ENCODE results near the gene PEAK1. TPM values are rescaled to one million over a fixed set of nuclear protein-coding genes. Genes with fewer than 3 reads are reported as not detected.

Gene PEAK1
- total RNA-seq, 1 experiment from 2014 or later, result 21.2 TPM

DNA sequence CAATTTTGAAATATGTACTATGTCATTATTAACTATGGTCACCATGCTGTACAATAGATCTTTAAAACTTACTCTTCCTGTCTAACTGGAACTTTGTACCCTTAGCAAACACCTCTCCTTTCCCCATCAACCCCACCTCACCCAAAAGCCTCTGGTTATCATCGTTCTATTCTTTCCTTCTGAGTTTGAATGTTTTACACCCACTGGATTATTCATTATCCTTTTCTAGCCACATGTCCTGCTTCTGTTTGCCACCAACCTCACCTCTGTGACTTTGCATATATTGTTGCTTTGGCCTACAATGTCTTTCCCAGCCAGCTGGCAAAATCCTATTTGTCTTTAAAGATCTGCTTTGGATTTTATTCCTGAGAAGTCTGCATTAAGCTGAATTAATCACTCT is 246.4 kb downstream of the PEAK1 start:
- Histone ChIP-seq H2AFZ (ENCODE audit: low read length) (no peak overlapping the region), H3K18ac (ENCODE audit: insufficient read length, low read depth, low read length) (no peak overlapping the region), H3K27me3 (ENCODE audit: insufficient read depth, low read length) (no peaks in the 10 kb centered on the region), H3K79me1 (ENCODE audit: insufficient read depth, low read depth, low read length, poor library complexity, severe bottlenecking) (no peaks in the 10 kb centered on the region), H3K14ac (ENCODE audit: insufficient read depth, low read length) (no peak overlapping the region), H3K4me2 (ENCODE audit: insufficient read depth, insufficient read length, low read length) (no peak overlapping the region), H3K9ac (ENCODE audit: extremely low read depth, insufficient read length, low read length) (no peak overlapping the region), H3K23me2 (ENCODE audit: insufficient read length, low read depth, low read length, poor library complexity, severe bottlenecking) (no peaks in the 10 kb centered on the region), H2BK15ac (ENCODE audit: low read depth, low read length) (no peak overlapping the region), H4K5ac (ENCODE audit: insufficient read length, low read depth, low read length) (no peak overlapping the region), H4K20me1 (ENCODE audit: control insufficient read depth, insufficient read depth, insufficient read length) (no peaks in the 10 kb centered on the region), H3K79me2 (ENCODE audit: insufficient read depth, low read length) (no peaks in the 10 kb centered on the region), H3K23ac (ENCODE audit: insufficient read length, low read depth, low read length) (no peak overlapping the region), H2BK20ac (ENCODE audit: low read depth, low read length, poor library complexity, severe bottlenecking) (no peak overlapping the region), H4K8ac (replicated peaks; ENCODE audit: insufficient read length, low read depth, low read length) (no peak overlapping the region), H2BK5ac (ENCODE audit: insufficient read length, low read length) (no peak overlapping the region), H3K56ac (ENCODE audit: insufficient read length, low read depth, low read length) (no peak overlapping the region), H3K9me3 (ENCODE audit: control insufficient read depth, low read depth, low read length) (no peaks in the 10 kb centered on the region), H3K4me1 (ENCODE audit: insufficient read depth, low read length) (no peaks in the 10 kb centered on the region), H2BK12ac (ENCODE audit: insufficient read length, low read depth, low read length) (no peak overlapping the region), H2AK5ac (ENCODE audit: insufficient read length, low read length) (no peak overlapping the region), H2BK120ac (ENCODE audit: low read depth, low read length, poor library complexity, severe bottlenecking) (no peak overlapping the region), H3K4ac (ENCODE audit: low read depth, low read length) (no peak overlapping the region), H4K91ac (ENCODE audit: insufficient read length, low read depth, low read length) (no peak overlapping the region), H3T11ph (ENCODE audit: low read length) (no peak overlapping the region), H3K27ac (ENCODE audit: insufficient read length, low read depth, low read length) (no peak overlapping the region)
- Mint-ChIP-seq H3K36me3 (ENCODE audit: insufficient read depth in 1 of 3, low read depth in 3 of 3) (peaks cover 0 to 3% (median 3%) of the 10 kb centered on the region in 3 experiments; a peak in 2 of 7 replicates), H3K4me1 (no peaks in the 10 kb centered on the region), H3K4me3 (no peak overlapping the region), H3K27me3 (ENCODE audit: low read depth) (no peaks in the 10 kb centered on the region), H3K27ac (no peak overlapping the region), H3K9me3 (no peaks in the 10 kb centered on the region; a peak in 1 of 5 replicates)
- TF ChIP-seq CTCF (conservative IDR thresholded peaks at IDR 0.05), result no peak
- no CpG with 5 or more reads among the region's 1 CpG for WGBS (ENCODE audit: extremely low coverage, insufficient read length, low lambda C conversion rate)
- DNase-seq, result no peak

Measured in H9 (cell line).